ENCODE data around the gene NADSYN1.

The NADSYN1 gene

DNA sequence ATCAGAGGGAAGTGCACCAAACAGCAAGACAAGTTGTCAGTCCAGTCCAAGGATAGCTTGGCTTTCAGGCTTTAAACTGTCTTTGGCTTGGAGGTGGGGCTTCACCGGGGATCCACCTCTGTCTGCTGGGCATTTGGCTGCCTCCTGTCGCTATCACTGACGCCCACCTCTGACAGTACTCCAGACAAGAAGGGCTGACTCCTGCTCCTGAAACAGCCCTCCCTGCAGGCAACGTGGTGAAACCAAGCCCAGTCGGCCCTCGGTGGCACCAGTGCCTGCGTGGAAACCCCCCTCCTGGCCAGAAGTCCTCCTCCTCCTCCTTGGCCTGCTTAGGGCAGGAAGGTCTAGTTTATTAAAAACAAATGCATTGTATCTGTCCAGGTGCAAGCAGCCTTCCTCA is 21.7 kb upstream of the NADSYN1 start:
- H3K4me3 ChIP-seq (ENCODE audit: low read depth, low read length), result no peak overlapping the region
- ChIA-PET POLR2A (no interaction called here), CTCF (no interaction called here)
- DNase-seq (ENCODE audit: low read depth, low spot score), result no peak
- TF ChIP-seq, protein P1, sequence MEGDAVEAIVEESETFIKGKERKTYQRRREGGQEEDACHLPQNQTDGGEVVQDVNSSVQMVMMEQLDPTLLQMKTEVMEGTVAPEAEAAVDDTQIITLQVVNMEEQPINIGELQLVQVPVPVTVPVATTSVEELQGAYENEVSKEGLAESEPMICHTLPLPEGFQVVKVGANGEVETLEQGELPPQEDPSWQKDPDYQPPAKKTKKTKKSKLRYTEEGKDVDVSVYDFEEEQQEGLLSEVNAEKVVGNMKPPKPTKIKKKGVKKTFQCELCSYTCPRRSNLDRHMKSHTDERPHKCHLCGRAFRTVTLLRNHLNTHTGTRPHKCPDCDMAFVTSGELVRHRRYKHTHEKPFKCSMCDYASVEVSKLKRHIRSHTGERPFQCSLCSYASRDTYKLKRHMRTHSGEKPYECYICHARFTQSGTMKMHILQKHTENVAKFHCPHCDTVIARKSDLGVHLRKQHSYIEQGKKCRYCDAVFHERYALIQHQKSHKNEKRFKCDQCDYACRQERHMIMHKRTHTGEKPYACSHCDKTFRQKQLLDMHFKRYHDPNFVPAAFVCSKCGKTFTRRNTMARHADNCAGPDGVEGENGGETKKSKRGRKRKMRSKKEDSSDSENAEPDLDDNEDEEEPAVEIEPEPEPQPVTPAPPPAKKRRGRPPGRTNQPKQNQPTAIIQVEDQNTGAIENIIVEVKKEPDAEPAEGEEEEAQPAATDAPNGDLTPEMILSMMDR (IDR thresholded peaks at IDR 0.05; ENCODE audit: insufficient read depth, low read length, missing control alignments), result no peak

DNA sequence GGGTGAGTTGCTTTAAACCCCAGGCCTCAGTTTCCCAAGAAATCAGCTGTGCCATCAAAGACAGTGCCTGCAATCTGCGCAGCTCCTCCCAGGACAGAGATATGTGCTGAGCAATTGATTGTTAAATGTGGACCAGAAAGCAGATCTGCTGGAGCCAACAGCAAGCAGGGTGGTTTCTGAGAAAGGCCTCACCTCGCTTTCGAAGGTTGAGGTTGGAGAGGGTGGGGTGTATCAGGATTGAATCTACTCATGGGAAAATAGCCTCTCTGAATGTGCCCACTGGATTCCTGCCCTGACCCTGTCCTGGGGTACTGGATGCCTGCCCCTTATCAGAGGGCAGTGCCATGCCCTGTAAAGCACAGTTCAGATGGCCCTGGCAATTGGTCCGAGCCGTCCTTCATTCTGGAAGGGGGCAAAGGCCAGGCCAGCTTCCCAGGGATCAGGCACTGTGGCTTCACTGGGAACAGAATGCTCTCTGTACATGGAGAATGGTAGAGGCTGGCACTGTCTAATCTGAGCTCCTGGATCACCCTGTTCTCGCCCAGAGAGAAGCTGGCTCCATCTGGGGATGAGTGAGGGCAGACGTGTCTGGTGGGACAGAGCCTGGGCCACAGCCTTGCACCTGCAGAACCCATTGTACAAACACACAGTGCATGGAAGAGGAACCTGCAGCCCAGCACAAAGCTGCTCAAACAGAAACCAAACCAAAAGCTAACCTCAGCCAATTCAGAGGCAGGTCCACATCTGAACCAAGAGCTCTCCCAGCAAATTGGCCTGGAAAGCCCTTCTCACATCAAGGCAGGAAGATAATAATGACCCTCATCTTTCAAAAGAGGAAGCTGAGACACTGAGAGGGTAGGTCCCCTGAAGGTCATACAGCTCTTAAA is 20.0 kb upstream of the NADSYN1 start:
- no peak overlapping the region for H3K4me3 ChIP-seq (ENCODE audit: low read depth, low read length)
- TF ChIP-seq, protein P1 (IDR thresholded peaks at IDR 0.05; ENCODE audit: insufficient read depth, low read length, missing control alignments), result no peak
- ChIA-PET CTCF (interaction anchor here (0.6 kb wide), 1 partner anchor 11 kb away, joined by 3 read pairs; no protein-coding TSS in a partner anchor), POLR2A (no interaction called here)
- DNase-seq (ENCODE audit: low read depth, low spot score), result no peak

DNA sequence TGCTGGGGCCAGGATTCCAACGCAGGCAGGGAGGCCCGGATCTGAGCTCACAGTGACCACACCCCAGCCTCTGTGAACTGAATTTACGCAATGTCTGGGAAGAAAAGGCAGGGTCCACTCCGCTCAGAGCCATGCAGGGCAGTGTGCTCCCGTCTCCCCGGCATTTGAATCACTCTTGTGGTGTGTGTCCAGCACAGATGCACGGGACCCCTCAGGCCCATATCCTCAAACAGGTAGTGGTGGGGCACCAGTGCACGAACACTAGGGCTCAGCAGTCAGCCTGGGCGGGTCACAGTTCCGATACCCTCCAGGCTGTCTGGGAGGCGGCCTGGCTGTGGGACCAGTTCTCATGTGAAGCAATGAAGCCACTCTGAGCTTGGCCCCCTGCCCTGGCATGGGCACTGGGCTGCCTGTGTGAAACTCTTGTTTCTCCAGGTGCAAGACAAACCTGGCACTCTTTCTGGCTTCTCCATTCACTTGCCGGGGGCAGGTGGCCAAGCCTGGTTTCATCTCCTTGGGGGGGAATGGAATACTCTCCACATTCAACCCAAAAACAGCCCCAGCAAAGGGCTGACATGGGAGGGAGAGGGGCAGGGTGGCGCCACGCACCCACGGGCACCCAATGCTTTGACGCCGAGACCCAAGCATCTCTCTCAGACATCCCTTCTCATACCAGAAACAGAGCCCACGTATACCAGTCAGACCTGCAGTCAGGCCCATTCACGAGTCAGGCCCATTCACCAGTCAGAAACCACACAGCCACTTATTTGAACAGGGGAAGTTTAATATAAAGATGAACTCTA is 19.2 kb upstream of the NADSYN1 start:
- ChIA-PET CTCF (no interaction called here), POLR2A (no interaction called here)
- DNase-seq (ENCODE audit: low read depth, low spot score), result no peak
- no peak overlapping the region for H3K4me3 ChIP-seq (ENCODE audit: low read depth, low read length)
- TF ChIP-seq, protein P1 (IDR thresholded peaks at IDR 0.05; ENCODE audit: insufficient read depth, low read length, missing control alignments), result no peak

DNA sequence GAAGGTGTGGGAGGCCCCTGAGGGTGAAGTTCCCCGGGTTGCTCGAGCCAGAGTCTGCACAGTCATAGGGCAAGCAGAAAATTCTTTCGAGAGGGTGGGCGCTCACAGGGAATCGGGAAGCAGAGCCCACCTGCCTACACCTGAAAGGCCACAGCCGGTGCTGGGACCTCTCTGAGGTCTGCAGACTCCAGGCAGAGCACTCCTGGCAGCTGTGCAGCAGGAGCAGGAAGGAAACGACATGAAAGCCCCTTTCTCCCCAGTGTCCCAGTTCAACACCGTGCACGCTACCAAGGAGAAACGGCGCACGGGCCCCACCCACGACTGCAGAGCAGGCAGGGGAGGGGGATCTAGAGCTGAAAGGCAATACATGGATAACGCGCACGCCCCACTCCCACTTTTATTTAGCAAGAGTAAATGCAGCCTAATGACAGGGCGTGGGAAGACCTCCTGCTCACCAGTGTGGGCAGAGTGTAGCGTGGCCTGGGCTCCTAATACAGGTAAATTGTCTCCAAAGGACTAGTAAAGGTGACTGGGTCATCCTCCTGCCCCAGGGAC is 18.4 kb upstream of the NADSYN1 start:
- no peak for DNase-seq (ENCODE audit: low read depth, low spot score)
- TF ChIP-seq, protein P1 (IDR thresholded peaks at IDR 0.05; ENCODE audit: insufficient read depth, low read length, missing control alignments), result no peak
- H3K4me3 ChIP-seq (ENCODE audit: low read depth, low read length), result no peak overlapping the region
- CTCF ChIA-PET, result no interaction called here
- POLR2A ChIA-PET, result no interaction called here

DNA sequence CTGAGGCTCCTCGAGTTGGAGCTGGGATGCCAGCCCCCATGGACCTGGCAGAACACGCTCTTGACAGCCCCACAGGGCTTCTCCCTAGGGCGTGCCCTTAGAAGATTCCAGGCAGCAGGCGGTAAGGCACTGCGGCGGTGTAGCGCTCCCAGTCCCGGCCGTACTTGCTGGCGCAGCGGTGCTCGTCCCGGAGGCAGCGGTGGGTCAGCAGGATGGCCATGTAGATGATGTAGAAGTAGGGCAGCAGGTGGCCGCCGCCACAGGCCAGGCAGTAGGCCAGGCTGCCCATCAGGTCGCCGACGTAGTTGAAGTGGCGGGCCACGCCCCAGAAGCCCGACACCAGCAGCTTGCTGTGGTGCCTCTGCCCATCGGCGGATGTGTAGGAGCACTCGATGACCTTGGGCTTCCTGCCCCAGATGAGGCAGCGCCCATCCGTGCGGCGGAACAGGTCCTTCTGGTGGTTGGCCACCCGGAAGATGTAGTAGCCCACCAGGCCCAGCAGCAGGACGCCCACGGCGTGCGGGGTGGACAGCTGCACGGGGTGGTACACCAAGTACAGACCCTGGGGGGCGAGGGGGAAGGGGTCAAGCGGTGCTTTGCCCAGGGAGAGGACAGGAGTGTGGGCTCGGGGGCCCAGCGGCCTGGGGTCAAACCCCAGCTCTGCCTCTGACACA is 17.6 kb upstream of the NADSYN1 start:
- DNase-seq (ENCODE audit: low read depth, low spot score), result no peak
- no peak overlapping the region for H3K4me3 ChIP-seq (ENCODE audit: low read depth, low read length)
- ChIA-PET CTCF (no interaction called here), POLR2A (no interaction called here)
- TF ChIP-seq, protein P1 (IDR thresholded peaks at IDR 0.05; ENCODE audit: insufficient read depth, low read length, missing control alignments), result no peak
